ENCODE data around the gene KDM4D.
"Not testable (repeated sequence)": the region's sequence is repeated elsewhere in the genome, so short reads cannot be mapped to it uniquely, and the experiment has no call there.

Gene KDM4D

GRCh38 chr11:95037356-95038035 is 64.0 kb downstream of the KDM4D start:
- DNase-seq, result not testable (repeated sequence)

GRCh38 chr11:95042239-95042638 is 68.7 kb downstream of the KDM4D start:
- DNase-seq, result no peak

- DNase-seq, result no peak
Observed at GRCh38 chr11:95042906-95043305, 69.4 kb downstream of the KDM4D start.

GRCh38 chr11:95044010-95044409 is 70.5 kb downstream of the KDM4D start:
- DNase-seq, result no peak

- DNase-seq, result no peak
Observed at GRCh38 chr11:95045812-95046211, 72.3 kb downstream of the KDM4D start.
